H1 (cell line): Measurements from ENCODE around the gene LCN15. TPM values are rescaled to one million over a fixed set of nuclear protein-coding genes. Genes with fewer than 3 reads are reported as not detected.

Source experiments
- CTCF ChIA-PET: fragments of 300-600 bp; sonication (Branson Sonifier 250); formaldehyde crosslinking; loops from one replicate; lab custom pipeline; 2021; ENCODE audit not compliant: partially characterized antibody; lab: Charles Lee
- POLR2A ChIA-PET: fragments of 300-600 bp; sonication (Branson Sonifier 250); formaldehyde crosslinking; loops from one replicate; lab custom pipeline; 2021; ENCODE audit warnings: inconsistent platforms; ENCODE audit not compliant: partially characterized antibody; lab: Charles Lee
- DNase-seq, 2 experiments: peaks; one replicate each; pipeline versions ENCODE4 v3.0.0 to v3.0.0-alpha.2; 2010 to 2022; ENCODE audit warnings: low spot score in 2 of 2, low read depth in 1 of 2, mixed read lengths in 1 of 2
- FAIRE-seq: peaks from 2 replicates; lab custom pipeline; 2011; peaks lifted over from hg19 to GRCh38; lab: Jason Lieb, UNC
- H2AFZ ChIP-seq: 2 replicates; pipeline ENCODE4 v1.8.1; 2012; ENCODE audit warnings: low read length, inconsistent platforms
- H2AK5ac ChIP-seq: 2 replicates; pipeline ENCODE4 v1.6.1; 2013; ENCODE audit warnings: low read depth, low read length
- H2BK120ac ChIP-seq: replicated peaks from 2 replicates; pipeline ENCODE3; 2013; ENCODE audit warnings: low read depth, low read length, inconsistent platforms
- H2BK12ac ChIP-seq: 2 replicates; pipeline ENCODE4 v1.6.1; 2013; ENCODE audit warnings: low read depth, low read length
- H2BK15ac ChIP-seq: 2 replicates; pipeline ENCODE4 v1.6.1; 2013; ENCODE audit warnings: low read length
- H2BK20ac ChIP-seq: 2 replicates; pipeline ENCODE4 v1.6.1; 2013; ENCODE audit warnings: low read length
- H2BK5ac ChIP-seq: 2 replicates; pipeline ENCODE4 v1.6.1; 2013; ENCODE audit warnings: low read depth, low read length
- H3K14ac ChIP-seq: 2 replicates; pipeline ENCODE4 v1.6.1; 2013; ENCODE audit warnings: inconsistent platforms; ENCODE audit not compliant: insufficient read length
- H3K18ac ChIP-seq: 2 replicates; pipeline ENCODE4 v1.6.1; 2013; ENCODE audit warnings: low read length; ENCODE audit errors: extremely low read depth
- H3K23ac ChIP-seq: 2 replicates; pipeline ENCODE4 v1.6.1; 2013; ENCODE audit warnings: inconsistent platforms; ENCODE audit not compliant: insufficient read length
- H3K23me2 ChIP-seq: 2 replicates; pipeline ENCODE4 v1.6.1; 2013; ENCODE audit warnings: low read depth, low read length
- H3K27ac ChIP-seq: 2 replicates; pipeline ENCODE4 v1.6.1; 2011; ENCODE audit warnings: low read depth, low read length, inconsistent platforms
- H3K27me3 ChIP-seq, 4 experiments: replicated peaks in 1 of 4; 1 replicate in 1 of 4; 2 replicates in 3 of 4; pipeline versions ENCODE4 v1.6.1 to v1.8.1; 2011 to 2013; ENCODE audit warnings: low read length in 3 of 4, mild to moderate bottlenecking in 3 of 4, inconsistent platforms in 2 of 4, mixed read lengths in 2 of 4, moderate library complexity in 1 of 4; ENCODE audit not compliant: control insufficient read depth in 3 of 4, insufficient read depth in 3 of 4; ENCODE audit errors: extremely low read depth in 1 of 4
- H3K36me3 ChIP-seq, 4 experiments: 2 replicates each; pipeline versions ENCODE4 v1.6.1 to v1.8.1; 2011 to 2013; ENCODE audit warnings: mild to moderate bottlenecking in 4 of 4, low read length in 3 of 4, moderate library complexity in 2 of 4, control low read depth in 1 of 4, inconsistent platforms in 1 of 4; ENCODE audit not compliant: insufficient read depth in 4 of 4, control insufficient read depth in 2 of 4
- H3K4ac ChIP-seq: replicated peaks from 2 replicates; pipeline ENCODE3; 2013; ENCODE audit warnings: low read length, low read depth, mixed read lengths, inconsistent platforms; ENCODE audit not compliant: insufficient read length
- H3K4me1 ChIP-seq, 4 experiments: replicated peaks in 1 of 4; 1 replicate in 1 of 4; 2 replicates in 3 of 4; pipeline versions ENCODE4 v1.6.1 to v1.8.1; 2011 to 2013; ENCODE audit warnings: low read length in 3 of 4, inconsistent platforms in 2 of 4, mixed read lengths in 1 of 4; ENCODE audit not compliant: insufficient read depth in 4 of 4, control insufficient read depth in 3 of 4
- H3K4me2 ChIP-seq, 2 experiments: 2 replicates each; pipeline versions ENCODE4 v1.6.1 to v1.8.1; 2011 to 2013; ENCODE audit warnings: low read depth in 2 of 2, low read length in 2 of 2, control low read depth in 1 of 2, inconsistent platforms in 1 of 2, mild to moderate bottlenecking in 1 of 2; ENCODE audit not compliant: insufficient read depth in 1 of 2
- H3K4me3 ChIP-seq, 4 experiments: fragments of 200-600, 300-600 bp in 1 of 4; sonication (generic), shearing (Covaris generic), sonication (Bioruptor Twin) in 1 of 4; 2 replicates each; pipeline versions ENCODE4 v1.5.1 to v1.8.1; 2011 to 2016; ENCODE audit warnings: low read length in 4 of 4, low read depth in 3 of 4, control low read depth in 2 of 4, inconsistent platforms in 2 of 4, mild to moderate bottlenecking in 2 of 4, mixed read lengths in 1 of 4, moderate library complexity in 1 of 4; ENCODE audit not compliant: insufficient read depth in 2 of 4; ENCODE audit errors: extremely low read depth in 1 of 4
- H3K56ac ChIP-seq: replicated peaks from 2 replicates; pipeline ENCODE3; 2013; ENCODE audit warnings: low read depth, mild to moderate bottlenecking, mixed read lengths, low read length, inconsistent platforms; ENCODE audit not compliant: insufficient read length
- H3K79me1 ChIP-seq: 2 replicates; pipeline ENCODE4 v1.6.1; 2013; ENCODE audit warnings: low read depth, low read length, control low read depth
- H3K79me2 ChIP-seq, 2 experiments: 2 replicates each; pipeline versions ENCODE4 v1.6.1 to v1.8.1; 2012 to 2013; ENCODE audit warnings: low read length in 2 of 2, mild to moderate bottlenecking in 2 of 2, inconsistent platforms in 1 of 2; ENCODE audit not compliant: insufficient read depth in 2 of 2, control insufficient read depth in 1 of 2
- H3K9ac ChIP-seq, 4 experiments: replicated peaks in 1 of 4; 1 replicate in 1 of 4; 2 replicates in 3 of 4; pipeline versions ENCODE4 v1.6.1 to v1.8.1; 2011 to 2013; ENCODE audit warnings: low read depth in 3 of 4, low read length in 3 of 4, control low read depth in 2 of 4, mild to moderate bottlenecking in 2 of 4, moderate library complexity in 2 of 4, inconsistent platforms in 1 of 4; ENCODE audit errors: extremely low read depth in 1 of 4
- H3K9me3 ChIP-seq, 2 experiments: 2 replicates each; pipeline versions ENCODE4 v1.6.1 to v1.8.1; 2012 to 2013; ENCODE audit warnings: mild to moderate bottlenecking in 2 of 2, moderate library complexity in 2 of 2, control low read depth in 1 of 2, inconsistent platforms in 1 of 2, low read depth in 1 of 2, low read length in 1 of 2, mixed read lengths in 1 of 2; ENCODE audit not compliant: insufficient read depth in 2 of 2
- H4K20me1 ChIP-seq, 2 experiments: replicated peaks in 1 of 2; 2 replicates each; pipeline versions ENCODE3 to v1.8.1; 2011 to 2013; ENCODE audit warnings: inconsistent platforms in 2 of 2, low read length in 2 of 2, mild to moderate bottlenecking in 1 of 2; ENCODE audit not compliant: insufficient read depth in 2 of 2, control insufficient read depth in 1 of 2
- H4K5ac ChIP-seq: 2 replicates; pipeline ENCODE4 v1.6.1; 2013; ENCODE audit warnings: low read length, low read depth, mixed read lengths, inconsistent platforms; ENCODE audit not compliant: insufficient read length
- H4K8ac ChIP-seq: 2 replicates; pipeline ENCODE4 v1.8.0; 2013; ENCODE audit warnings: mild to moderate bottlenecking, moderate library complexity, low read length, inconsistent platforms; ENCODE audit not compliant: insufficient read depth; ENCODE audit errors: extremely low read depth
- H4K91ac ChIP-seq: replicated peaks from 2 replicates; pipeline ENCODE3; 2013; ENCODE audit warnings: low read length, mixed read lengths, inconsistent platforms; ENCODE audit not compliant: insufficient read length
- BACH1 ChIP-seq: IDR thresholded peaks from 2 replicates; pipeline ENCODE4 v1.6.1; 2012; ENCODE audit warnings: low read length, improper control_type of control experiment
- CBX5 ChIP-seq: fragments of 300-800, 300-1000 bp; sonication (generic); IDR thresholded peaks from 2 replicates; pipeline ENCODE4 v1.7.1; 2016; ENCODE audit warnings: antibody characterized with exemption, low read length, low read depth
- EP300 ChIP-seq, 2 experiments: IDR thresholded peaks; 1 replicate in 1 of 2; 2 replicates in 1 of 2; pipeline ENCODE4 v1.6.1; 2011 to 2012; ENCODE audit warnings: low read depth in 2 of 2, low read length in 2 of 2, mild to moderate bottlenecking in 2 of 2, borderline replicate concordance in 1 of 2, inconsistent platforms in 1 of 2, moderate library complexity in 1 of 2
- HDAC2 ChIP-seq, 2 experiments: fragments of 300-600 bp in 1 of 2; sonication (generic) in 1 of 2; IDR thresholded peaks; 2 replicates each; pipeline ENCODE4 v1.6.1; 2011 to 2012; ENCODE audit warnings: low read depth in 2 of 2, low read length in 2 of 2, mild to moderate bottlenecking in 2 of 2, moderate library complexity in 2 of 2, borderline replicate concordance in 1 of 2, inconsistent platforms in 1 of 2
- JUN ChIP-seq: IDR thresholded peaks from 2 replicates; pipeline ENCODE4 v1.6.1; 2011; ENCODE audit warnings: low read depth, mild to moderate bottlenecking, improper control_type of control experiment, low read length
- KDM5A ChIP-seq: fragments of 200-600 bp; IDR thresholded peaks from 2 replicates; pipeline ENCODE4 v1.7.1; 2012; ENCODE audit warnings: mild to moderate bottlenecking, low read length, inconsistent platforms, mixed read lengths
- NANOG ChIP-seq: IDR thresholded peaks from 2 replicates; pipeline ENCODE4 v1.6.1; 2011; ENCODE audit warnings: low read length, low read depth, mild to moderate bottlenecking, inconsistent platforms; ENCODE audit not compliant: insufficient read depth, poor library complexity, severe bottlenecking
- POLR2AphosphoS5 ChIP-seq: IDR thresholded peaks from 2 replicates; pipeline ENCODE4 v1.6.1; 2011; ENCODE audit warnings: low read depth, low read length
- RXRA ChIP-seq: IDR thresholded peaks from 2 replicates; pipeline ENCODE4 v1.6.1; 2011; ENCODE audit warnings: low read depth, mild to moderate bottlenecking, low read length, moderate library complexity; ENCODE audit not compliant: insufficient read depth
- TAF7 ChIP-seq: optimal IDR thresholded peaks from 2 replicates; pipeline ENCODE3; 2011; ENCODE audit warnings: low read depth, mild to moderate bottlenecking, inconsistent platforms, low read length, moderate library complexity, borderline replicate concordance
- WGBS, 2 experiments: shearing (Covaris generic) in 1 of 2; methylation state at CpG; one replicate each; pipeline versions ENCODE4 v1.1.6 to v1.1.7; 2013 to 2015; ENCODE audit warnings: low lambda C conversion rate in 2 of 2, mixed read lengths in 2 of 2, inconsistent platforms in 1 of 2, low coverage in 1 of 2, missing lambda C conversion rate in 1 of 2; ENCODE audit not compliant: insufficient replicate concordance in 2 of 2, insufficient coverage in 1 of 2, insufficient read length in 1 of 2; ENCODE audit errors: extremely low coverage in 1 of 2, missing lambda C conversion rate in 1 of 2; 5-methylcytosine and 5-hydroxymethylcytosine counted together
- polyA plus RNA-seq, 7 experiments: library from polyadenylated mRNA; depleted of rRNA in 3 of 7; stranded (reverse) in 5 of 7; unstranded in 2 of 7; fragments of >200 nt in 5 of 7; fragments of 200-250 nt in 2 of 7; gene quantifications; 1 replicate in 5 of 7; 2 replicates in 1 of 7; 4 replicates in 1 of 7; pipeline versions ENCODE4 v1.2.1 to v1.2.3, GENCODE V29; 2011 to 2013; ENCODE audit warnings: missing spikeins in 2 of 7, mixed read lengths in 2 of 7
- total RNA-seq: library from RNA; stranded (reverse); fragmentation: NEBNext Ultra II Directional; extraction: Animal tissue kit (Norgen Biotek cat#: 25700); gene quantifications from 2 replicates; pipeline ENCODE4 v1.2.1, GENCODE V29; 2021
- TF ChIP-seq, protein P1 (sequence below): IDR thresholded peaks from 2 replicates; pipeline ENCODE4 v1.6.1; 2011; ENCODE audit warnings: low read length, improper control_type of control experiment

The LCN15 gene
- total and polyA plus RNA-seq, 2 of the 8 experiments (the other 6 are each of a cell fraction or from before 2014, with no cell fraction given): 0.08 to 0.47 TPM

- no peak overlapping the region for H2BK5ac ChIP-seq
- H4K20me1 ChIP-seq: peaks cover 7 to 16% of the 10 kb centered on the region in 2 experiments
- FAIRE-seq (no peak), DNase-seq (no peak)
- peaks cover 6% of the 10 kb centered on the region for H3K79me1 ChIP-seq
- no peak overlapping the region for H3K27ac ChIP-seq
- H3K27me3 ChIP-seq: peaks cover 0 to 16% (median 6%) of the 10 kb centered on the region in 4 experiments; a peak in 2 of 7 replicates
- H2BK120ac ChIP-seq: no peak overlapping the region
- H2AFZ ChIP-seq: no peak overlapping the region
- no peak overlapping the region for H2BK20ac ChIP-seq
- POLR2A ChIA-PET: interaction anchor here (0.8 to 7.8 kb wide), 10 partner anchors 9 to 266 kb away, joined by 3 to 96 read pairs (median 4); partner anchors contain the start of gene AJM1
- H3K23ac ChIP-seq: no peak overlapping the region
- H4K5ac ChIP-seq: no peak overlapping the region
- peaks cover 0 to 10% (median 7%) of the 10 kb centered on the region in 4 experiments; a peak in 6 of 7 replicates for H3K4me1 ChIP-seq
- peak overlapping the region; percentile 61 to 92 (median 83) for H3K9ac ChIP-seq
- peaks cover 9% of the 10 kb centered on the region; the same call in 1 of the 2 replicates for H3K23me2 ChIP-seq
- H4K91ac ChIP-seq: no peak overlapping the region
- H2AK5ac ChIP-seq: no peak overlapping the region
- no peaks in the 10 kb centered on the region for H3K9me3 ChIP-seq
- no peak overlapping the region for H2BK12ac ChIP-seq
- peaks cover 5 to 41% of the 10 kb centered on the region in 2 experiments for H3K79me2 ChIP-seq
- H3K14ac ChIP-seq: no peak overlapping the region
- no peak overlapping the region for H3K56ac ChIP-seq
- H2BK15ac ChIP-seq: no peak overlapping the region
- peaks cover 2 to 16% (median 7%) of the 10 kb centered on the region in 4 experiments; a peak in 6 of 8 replicates for H3K36me3 ChIP-seq
- no peak overlapping the region for H3K18ac ChIP-seq
- H4K8ac ChIP-seq: no peak overlapping the region
- peak overlapping the region; percentile 88 to 100 (median 94) for H3K4me3 ChIP-seq
- WGBS, 2 experiments: 10% methylated on average over 14 of the region's 14 CpGs; no CpG with 5 or more reads in 1 of the 2 experiments
- H3K4ac ChIP-seq: no peak overlapping the region
- CTCF ChIA-PET: interaction anchor here (0.9 to 3.3 kb wide), 6 partner anchors 8 to 238 kb away, joined by 3 to 16 read pairs (median 4); no protein-coding TSS in a partner anchor
- peak overlapping the region; percentile 68 to 84 for H3K4me2 ChIP-seq
- no peak for TF ChIP-seq TAF7
- TF ChIP-seq CBX5: no peak
- no peak for TF ChIP-seq KDM5A
- no peak for TF ChIP-seq JUN
- TF ChIP-seq NANOG: no peak
- TF ChIP-seq EP300 (IDR thresholded peaks at IDR 0.05; ENCODE audit: borderline replicate concordance in 1 of 2, low read depth in 2 of 2, low read length in 2 of 2): no peak
- TF ChIP-seq, protein P1, sequence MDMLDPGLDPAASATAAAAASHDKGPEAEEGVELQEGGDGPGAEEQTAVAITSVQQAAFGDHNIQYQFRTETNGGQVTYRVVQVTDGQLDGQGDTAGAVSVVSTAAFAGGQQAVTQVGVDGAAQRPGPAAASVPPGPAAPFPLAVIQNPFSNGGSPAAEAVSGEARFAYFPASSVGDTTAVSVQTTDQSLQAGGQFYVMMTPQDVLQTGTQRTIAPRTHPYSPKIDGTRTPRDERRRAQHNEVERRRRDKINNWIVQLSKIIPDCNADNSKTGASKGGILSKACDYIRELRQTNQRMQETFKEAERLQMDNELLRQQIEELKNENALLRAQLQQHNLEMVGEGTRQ: no peak
- no peak for TF ChIP-seq HDAC2 (IDR thresholded peaks at IDR 0.05; ENCODE audit: borderline replicate concordance in 1 of 2, low read depth in 2 of 2, low read length in 2 of 2)
- TF ChIP-seq POLR2AphosphoS5: no peak
- no peak for TF ChIP-seq BACH1
- no peak for TF ChIP-seq RXRA
Measured at GRCh38 chr9:136808806-136809158, 44.5 kb upstream of the LCN15 start.
